OCI-LY3 (cell line): Measurements from ENCODE around the gene TRPV4.

Experiments used
- H2AFZ ChIP-seq: fragments of 200-600, 300-600 bp; shearing (Covaris generic); 2 replicates; pipeline ENCODE4 v1.6.0; 2014; ENCODE audit warnings: antibody characterized with exemption, low read depth, low read length
- H3K27ac ChIP-seq: fragments of 200-600, 300-600 bp; sonication (generic); 2 replicates; pipeline ENCODE4 v1.5.1; 2014; ENCODE audit warnings: mild to moderate bottlenecking, low read length, moderate library complexity, mixed read lengths
- H3K27me3 ChIP-seq: fragments of 200-600, 300-600 bp; sonication (generic); 2 replicates; pipeline ENCODE4 v1.6.1; 2014; ENCODE audit warnings: low read depth, low read length, mixed read lengths
- H3K36me3 ChIP-seq: fragments of 200-600, 300-600 bp; sonication (generic); replicated peaks from 2 replicates; pipeline ENCODE3; 2014; ENCODE audit warnings: low read depth, low read length, mixed read lengths
- H3K4me1 ChIP-seq: fragments of 300-600, 200-600 bp; sonication (generic); 2 replicates; pipeline ENCODE4 v1.6.1; 2014; ENCODE audit warnings: low read length, mixed read lengths
- H3K4me2 ChIP-seq: fragments of 200-600, 300-600 bp; sonication (generic); 2 replicates; pipeline ENCODE4 v1.6.1; 2014; ENCODE audit warnings: low read length, mixed read lengths
- H3K4me3 ChIP-seq: fragments of 300-600, 200-600 bp; sonication (generic); 2 replicates; pipeline ENCODE4 v1.5.1; 2014; ENCODE audit warnings: antibody characterized with exemption, mild to moderate bottlenecking, low read length, moderate library complexity
- H3K79me2 ChIP-seq: fragments of 300-600, 200-600 bp; shearing (Covaris generic); 2 replicates; pipeline ENCODE4 v1.6.1; 2014; ENCODE audit warnings: mild to moderate bottlenecking, low read length, mixed read lengths
- H3K9ac ChIP-seq: fragments of 300-600, 200-600 bp; shearing (Covaris generic); 2 replicates; pipeline ENCODE4 v1.6.0; 2014; ENCODE audit warnings: mild to moderate bottlenecking, low read length, moderate library complexity
- H3K9me3 ChIP-seq: fragments of 200-600, 300-600 bp; shearing (Covaris generic); 2 replicates; pipeline ENCODE4 v1.6.1; 2014; ENCODE audit warnings: low read length, mixed read lengths; ENCODE audit not compliant: insufficient read depth
- H4K20me1 ChIP-seq: fragments of 200-600, 300-600 bp; sonication (generic); 2 replicates; pipeline ENCODE4 v1.6.1; 2016; ENCODE audit warnings: low read length, mixed read lengths; ENCODE audit not compliant: insufficient read depth
- CTCF ChIP-seq: fragments of 200-600, 300-600 bp; sonication (generic); IDR thresholded peaks from 2 replicates; pipeline ENCODE4 v1.5.1; 2014; ENCODE audit warnings: antibody characterized with exemption, low read length, low read depth
- EZH2phosphoT487 ChIP-seq: fragments of 200-600 bp; shearing (Covaris generic); IDR thresholded peaks from 2 replicates; pipeline ENCODE4 v1.6.1; 2018; ENCODE audit warnings: antibody characterized with exemption, mixed run types, low read depth

Gene TRPV4

DNA sequence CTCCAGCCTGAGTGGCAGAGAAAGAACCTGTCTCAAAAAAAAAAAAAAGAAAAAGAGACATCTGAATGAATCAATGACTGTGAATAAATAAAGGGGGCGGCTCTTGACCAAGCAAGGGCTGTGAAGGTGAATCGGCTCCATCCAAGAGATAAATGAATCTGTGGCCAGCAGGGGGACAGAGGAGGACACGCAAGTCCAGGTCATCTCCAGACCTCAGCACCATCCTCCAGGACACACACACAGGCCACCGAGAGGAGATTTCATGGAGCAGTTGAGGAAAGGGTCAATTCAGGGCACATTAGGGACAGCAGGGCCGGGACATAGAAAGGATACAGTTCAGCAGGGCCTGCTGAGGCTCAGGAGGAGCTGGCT is 21.6 kb downstream of the TRPV4 start:
- TF ChIP-seq EZH2phosphoT487 (no peak), CTCF (no peak)
- no peaks in the 10 kb centered on the region for H3K36me3 ChIP-seq

DNA sequence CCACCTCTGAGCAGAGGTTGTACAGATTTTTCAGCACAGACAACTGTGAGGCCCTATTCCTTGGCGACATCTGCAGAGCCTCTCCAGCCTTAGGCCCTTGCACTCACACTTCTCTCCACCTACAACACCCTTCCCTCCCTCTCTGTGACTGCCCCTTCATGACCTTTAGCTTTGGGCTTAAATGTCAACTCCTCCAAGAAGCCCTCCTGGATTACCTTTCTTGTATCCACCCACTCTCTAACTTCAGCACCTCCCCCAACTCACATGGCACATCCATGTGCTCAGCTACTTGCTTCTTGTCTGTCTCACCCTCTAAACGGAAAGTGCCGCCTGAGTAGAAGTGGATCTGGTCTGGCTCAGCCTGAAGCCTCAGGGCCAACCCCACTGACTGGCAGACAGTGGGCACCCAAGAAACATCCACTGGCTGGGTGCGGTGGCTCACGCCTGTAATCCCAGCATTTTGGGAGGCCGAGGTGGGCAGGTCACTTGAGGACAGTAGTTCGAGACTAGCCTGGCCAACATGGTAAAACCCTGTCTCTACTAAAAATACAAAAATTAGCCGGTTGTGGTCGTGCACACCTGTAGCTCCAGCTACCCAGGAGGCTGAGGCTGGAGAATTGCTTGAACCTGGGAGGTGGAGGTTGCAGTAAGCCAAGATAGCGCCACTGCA is 22.1 kb downstream of the TRPV4 start:
- Histone ChIP-seq H2AFZ (no peak overlapping the region), H3K9ac (no peak overlapping the region), H3K79me2 (no peaks in the 10 kb centered on the region), H3K36me3 (no peaks in the 10 kb centered on the region), H3K4me3 (no peak overlapping the region), H3K4me2 (no peak overlapping the region), H4K20me1 (no peaks in the 10 kb centered on the region), H3K9me3 (no peaks in the 10 kb centered on the region), H3K27ac (no peak overlapping the region), H3K4me1 (no peaks in the 10 kb centered on the region), H3K27me3 (no peaks in the 10 kb centered on the region)
- TF ChIP-seq EZH2phosphoT487: no peak
- no peak for TF ChIP-seq CTCF

More for the DNA sequence above, 21.6 kb downstream of the TRPV4 start:
- Histone ChIP-seq H3K27ac (no peak overlapping the region), H3K9ac (no peak overlapping the region), H2AFZ (no peak overlapping the region), H3K4me2 (no peak overlapping the region), H3K4me1 (no peaks in the 10 kb centered on the region), H3K4me3 (no peak overlapping the region), H3K27me3 (no peaks in the 10 kb centered on the region), H4K20me1 (no peaks in the 10 kb centered on the region), H3K79me2 (no peaks in the 10 kb centered on the region), H3K9me3 (no peaks in the 10 kb centered on the region)

DNA sequence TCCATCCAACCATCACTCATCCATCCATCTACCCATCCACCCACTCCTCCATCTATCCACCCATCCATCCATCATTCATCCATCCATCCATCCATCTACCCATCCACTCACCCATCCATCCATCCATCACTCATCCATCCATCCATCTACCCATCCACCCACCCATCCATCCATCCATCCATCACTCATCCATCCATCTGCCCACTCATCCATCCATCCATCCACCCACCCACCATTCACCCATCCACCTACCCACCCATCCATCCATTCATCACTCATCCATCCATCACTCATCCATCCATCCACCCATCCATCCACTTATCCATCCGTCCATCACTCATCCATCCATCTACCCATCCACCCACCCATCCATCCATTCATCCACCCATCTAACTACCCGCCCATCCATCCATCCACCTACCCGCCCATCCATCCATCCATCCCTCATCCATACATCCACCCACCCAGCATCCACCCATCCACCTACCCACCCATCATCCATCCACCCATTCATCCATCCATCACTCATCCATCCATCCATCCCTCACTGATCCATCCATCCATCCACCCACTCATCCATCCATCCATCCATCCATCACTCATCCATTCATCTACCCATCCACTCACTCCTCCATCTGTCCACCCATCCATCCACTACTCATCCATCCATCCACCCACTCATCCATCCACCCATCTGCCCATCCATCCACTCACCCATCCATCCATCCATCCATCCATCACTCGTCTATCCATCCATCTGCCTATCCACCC is 24.1 kb downstream of the TRPV4 start:
- no peaks in the 10 kb centered on the region for H4K20me1 ChIP-seq
- no peak overlapping the region for H3K27ac ChIP-seq

More for the DNA sequence above, 24.1 kb downstream of the TRPV4 start:
- Histone ChIP-seq H3K4me2 (no peak overlapping the region), H2AFZ (no peak overlapping the region), H3K4me1 (no peaks in the 10 kb centered on the region), H3K36me3 (no peaks in the 10 kb centered on the region), H3K4me3 (no peak overlapping the region), H3K27me3 (no peaks in the 10 kb centered on the region), H3K79me2 (no peaks in the 10 kb centered on the region), H3K9ac (no peak overlapping the region), H3K9me3 (no peaks in the 10 kb centered on the region)
- TF ChIP-seq EZH2phosphoT487 (no peak), CTCF (no peak)
